ENCODE data around the gene PEDS1. TPM values are rescaled to one million over a fixed set of nuclear protein-coding genes. Genes with fewer than 3 reads are reported as not detected.

Gene PEDS1
- total and polyA plus RNA-seq, 2 of the 13 experiments (the other 11 are each of a cell fraction or from before 2014, with no cell fraction given) = 30.5 to 93.9 TPM

GRCh38 chr20:50112512-50113419, 40.8 kb downstream of the PEDS1 start, which contains the start of gene UBE2V1 (continued):
- TF ChIP-seq HMGXB3 (CRISPR knock-in tag; IDR thresholded peaks at IDR 0.05; ENCODE audit: borderline replicate concordance) (no peak), ZNF318 (CRISPR knock-in tag; IDR thresholded peaks at IDR 0.05) (0 out of 2 replicates have a peak, but pooled peaks have one; percentile 49), FOXP1 (IDR thresholded peaks at IDR 0.05) (no peak), FOXP1 (CRISPR knock-in tag; IDR thresholded peaks at IDR 0.05) (no peak), KDM2A (CRISPR knock-in tag; IDR thresholded peaks at IDR 0.05; ENCODE audit: borderline replicate concordance, low read depth) (0 out of 2 replicates have a peak, but pooled peaks have one; percentile 75), ZNF225 (CRISPR knock-in tag; IDR thresholded peaks at IDR 0.05) (peak; percentile 88), POLR2AphosphoS2 (IDR thresholded peaks at IDR 0.05; ENCODE audit: low read depth, low read length) (peak; percentile 90; the same call in 1 of the 2 replicates), ZNF335 (CRISPR knock-in tag; IDR thresholded peaks at IDR 0.05) (no peak), MXD3 (CRISPR knock-in tag; IDR thresholded peaks at IDR 0.05) (peak; percentile 90), HCFC1 (IDR thresholded peaks at IDR 0.05; ENCODE audit: low read depth, low read length) (peak; percentile 13; the same call in 1 of the 2 replicates), RXRB (CRISPR knock-in tag; IDR thresholded peaks at IDR 0.05; ENCODE audit: borderline replicate concordance) (peak; percentile 55), SUZ12 (IDR thresholded peaks at IDR 0.05; ENCODE audit: low read depth, low read length) (no peak), SP2 (CRISPR knock-in tag; IDR thresholded peaks at IDR 0.05) (peak; percentile 19; the same call in 1 of the 2 replicates), ZFP36L1 (CRISPR knock-in tag; IDR thresholded peaks at IDR 0.05) (peak; percentile 62; the same call in 1 of the 2 replicates)

All from HepG2 (cell line).